Pancreas (tissue), 10 donors: Measurements from ENCODE around the gene CIB4. TPM values are rescaled to one million over a fixed set of nuclear protein-coding genes. Genes with fewer than 3 reads are reported as not detected.
"Not testable (repeated sequence)": the region's sequence is repeated elsewhere in the genome, so short reads cannot be mapped to it uniquely, and the experiment has no call there.

ENCODE experiments used
- ATAC-seq, 4 donors: fragments of 200-7000 bp; cut with Tn5 transposase; one replicate each; pipeline versions ENCODE4 v1.8.0 to v1.9.1; 2020; ENCODE audit warnings: mild to moderate bottlenecking in 4 of 4, moderate library complexity in 4 of 4
- DNase-seq, 6 donors: peaks; one replicate each; pipeline ENCODE4 v3.0.0-alpha.2; 2020
- FAIRE-seq: peaks from 2 replicates; lab custom pipeline; 2012; peaks lifted over from hg19 to GRCh38; lab: Jason Lieb, UNC
- H3K27ac ChIP-seq, 4 donors: fragments of 200-600 bp; sonication (generic); 1 replicate in 3 of 4; 2 replicates in 1 of 4; pipeline versions ENCODE4 v1.5.0 to v1.8.0; 2020
- H3K27me3 ChIP-seq, 4 donors: fragments of 200-600 bp; one replicate each; pipeline ENCODE4 v1.8.0; 2021
- H3K36me3 ChIP-seq, 3 donors: fragments of 200-600 bp; sonication (generic) in 1 of 3; one replicate each; pipeline versions ENCODE4 v1.5.0 to v1.8.0; 2020 to 2021
- H3K4me1 ChIP-seq, 3 donors: fragments of 200-600 bp; one replicate each; pipeline ENCODE4 v1.8.0; 2021
- H3K4me3 ChIP-seq, 4 donors: fragments of 200-600 bp; sonication (generic) in 2 of 4; one replicate each; pipeline versions ENCODE4 v1.5.0 to v1.8.0; 2020 to 2021
- H3K9me3 ChIP-seq, 4 donors: fragments of 200-600 bp; one replicate each; pipeline ENCODE4 v1.8.0; 2021
- CTCF ChIP-seq, 4 donors: fragments of 200-600 bp; sonication (generic) in 3 of 4; IDR thresholded peaks; one replicate each; pipeline versions ENCODE4 v1.5.0 to v1.8.0; 2021; ENCODE audit warnings: antibody characterized with exemption in 4 of 4
- WGBS, 2 donors: extraction: QIAGEN DNeasy Blood & Tissue Kit; methylation state at CpG; one replicate each; pipeline ENCODE4 v1.1.7; 2013; 5-methylcytosine and 5-hydroxymethylcytosine counted together
- intact Hi-C, 3 donors: fragments of 100-400 bp; cut with DNase I; formaldehyde crosslinking; loops; one replicate each; pipeline versions ENCODE4 v1.11.1 to v1.14.2; 2022
- polyA plus RNA-seq, 2 donors: library from polyadenylated mRNA; stranded (reverse); fragments of 200-250 nt; gene quantifications; one replicate each; pipeline ENCODE4 v1.2.3, GENCODE V29; 2013
- total RNA-seq, 6 donors: library from RNA; stranded (reverse); fragmentation: NEBNext Ultra II Directional in 4 of 6; extraction: Animal tissue kit (Norgen Biotek cat#: 25700) in 4 of 6; gene quantifications; one replicate each; pipeline versions ENCODE4 v1.2.1 to v1.2.4, GENCODE V29; 2021 to 2023
- donor health status: healthy with polysubstance abuse.
- donor health status: DM: no; HTN: no; CAD: no; lungs with moderate emphysema.
- donor health status: DM: no; HTN: no; CAD: no.
- donor health status: control.
- donor health status: control.
- donor health status: Bipolar disorder and iron deficiency.
- donor health status: DM: yes; HTN: yes; CAD: no.
- donor health status: DM: no; HTN: no; CAD: no.
- donor health status: DM: no; HTN: no; CAD: no.
- donor health status: DM: yes; HTN: yes; CAD: no.

Gene CIB4
- total and polyA plus RNA-seq, 8 donors: 0.19 to 0.62 (median 0.31) TPM; not detected in 3

- Histone ChIP-seq H3K36me3 (no peaks in the 10 kb centered on the region), H3K4me3 (no peak overlapping the region), H3K27ac (no peak overlapping the region), H3K9me3 (no peaks in the 10 kb centered on the region), H3K4me1 (no peaks in the 10 kb centered on the region), H3K27me3 (no peaks in the 10 kb centered on the region)
- TF ChIP-seq CTCF (IDR thresholded peaks at IDR 0.05): no peak
- ATAC-seq: peak in 2 of 4 donors; percentile 31 to 62
- FAIRE-seq: no peak
- WGBS, 2 donors: 51 to 56% methylated on average over 6 of the region's 6 CpGs
- intact Hi-C loops: no loop called here
- no peak for DNase-seq
These were observed 17.7 kb upstream of the CIB4 start for GRCh38 chr2:26658691-26659346.

GRCh38 chr2:26657265-26657664 lies 16.1 kb upstream of the CIB4 start:
- intact Hi-C loops: no loop called here
- H3K27me3 ChIP-seq: no peaks in the 10 kb centered on the region
- no peaks in the 10 kb centered on the region for H3K36me3 ChIP-seq
- no peak overlapping the region for H3K4me3 ChIP-seq
- 74 to 82% methylated on average over 4 of the region's 4 CpGs for WGBS, 2 donors
- ATAC-seq (no peak), FAIRE-seq (no peak), DNase-seq (no peak)
- no peak for TF ChIP-seq CTCF (IDR thresholded peaks at IDR 0.05)
- H3K27ac ChIP-seq: no peak overlapping the region
- H3K4me1 ChIP-seq: no peaks in the 10 kb centered on the region
- H3K9me3 ChIP-seq: no peaks in the 10 kb centered on the region

GRCh38 chr2:26655611-26656195 lies 14.5 kb upstream of the CIB4 start:
- H3K9me3 ChIP-seq: no peaks in the 10 kb centered on the region
- DNase-seq: no peak
- FAIRE-seq: no peak
- no peaks in the 10 kb centered on the region for H3K4me1 ChIP-seq
- intact Hi-C loops: no loop called here
- no peak for ATAC-seq
- no peaks in the 10 kb centered on the region for H3K36me3 ChIP-seq
- no peak for TF ChIP-seq CTCF (IDR thresholded peaks at IDR 0.05)
- H3K4me3 ChIP-seq: no peak overlapping the region
- WGBS, 2 donors: 93 to 95% methylated on average over 9 of the region's 9 CpGs
- H3K27me3 ChIP-seq: no peaks in the 10 kb centered on the region
- no peak overlapping the region for H3K27ac ChIP-seq

- not testable (repeated sequence) for FAIRE-seq, H3K4me1 ChIP-seq
These were observed 14.0 kb upstream of the CIB4 start for GRCh38 chr2:26655120-26655519.

GRCh38 chr2:26654061-26654340 lies 12.8 kb upstream of the CIB4 start:
- H3K36me3 ChIP-seq: no peaks in the 10 kb centered on the region
- ATAC-seq: no peak
- no peak for FAIRE-seq
- intact Hi-C loops: no loop called here
- H3K4me1 ChIP-seq: no peaks in the 10 kb centered on the region
- H3K27me3 ChIP-seq: no peaks in the 10 kb centered on the region
- no peak overlapping the region for H3K4me3 ChIP-seq
- DNase-seq: no peak
- H3K9me3 ChIP-seq: no peaks in the 10 kb centered on the region
- TF ChIP-seq CTCF (IDR thresholded peaks at IDR 0.05): no peak
- WGBS, 2 donors: 91 to 97% methylated on average over 3 of the region's 3 CpGs
- no peak overlapping the region for H3K27ac ChIP-seq

More at GRCh38 chr2:26655120-26655519, 14.0 kb upstream of the CIB4 start:
- H3K36me3 ChIP-seq, H3K27me3 ChIP-seq, H3K4me3 ChIP-seq, ATAC-seq, H3K27ac ChIP-seq, DNase-seq, H3K9me3 ChIP-seq, intact Hi-C loops: not testable (repeated sequence)
- 91 to 94% methylated on average over 1 of the region's 1 CpG for WGBS, 2 donors
